H9 (cell line): ENCODE results near the gene C16orf78. TPM values are rescaled to one million over a fixed set of nuclear protein-coding genes. Genes with fewer than 3 reads are reported as not detected.

Experiments used
- DNase-seq: peaks from one replicate; pipeline ENCODE4 v3.0.0-alpha.2; 2017
- H2AFZ ChIP-seq: one replicate; pipeline ENCODE4 v1.6.1; 2013; ENCODE audit warnings: mild to moderate bottlenecking, low read length, control low read depth, moderate library complexity
- H2AK5ac ChIP-seq: 2 replicates; pipeline ENCODE4 v1.6.1; 2013; ENCODE audit warnings: low read length, control low read depth, mixed read lengths; ENCODE audit not compliant: insufficient read length
- H2BK120ac ChIP-seq: one replicate; pipeline ENCODE4 v1.6.1; 2013; ENCODE audit warnings: low read depth, mild to moderate bottlenecking, low read length, control low read depth, inconsistent platforms; ENCODE audit not compliant: poor library complexity, severe bottlenecking
- H2BK12ac ChIP-seq: 2 replicates; pipeline ENCODE4 v1.6.1; 2013; ENCODE audit warnings: low read length, control low read depth, mixed read lengths, low read depth; ENCODE audit not compliant: insufficient read length
- H2BK15ac ChIP-seq: 2 replicates; pipeline ENCODE4 v1.6.1; 2013; ENCODE audit warnings: low read depth, low read length, control low read depth
- H2BK20ac ChIP-seq: one replicate; pipeline ENCODE4 v1.6.1; 2013; ENCODE audit warnings: low read depth, mild to moderate bottlenecking, low read length, control low read depth, inconsistent platforms; ENCODE audit not compliant: poor library complexity, severe bottlenecking
- H2BK5ac ChIP-seq: 2 replicates; pipeline ENCODE4 v1.6.1; 2013; ENCODE audit warnings: low read length, control low read depth, mixed read lengths; ENCODE audit not compliant: insufficient read length
- H3K14ac ChIP-seq: 2 replicates; pipeline ENCODE4 v1.6.1; 2013; ENCODE audit warnings: low read length, control low read depth; ENCODE audit not compliant: insufficient read depth
- H3K18ac ChIP-seq: 2 replicates; pipeline ENCODE4 v1.6.1; 2013; ENCODE audit warnings: low read depth, mild to moderate bottlenecking, mixed read lengths, low read length, control low read depth; ENCODE audit not compliant: insufficient read length
- H3K23ac ChIP-seq: 2 replicates; pipeline ENCODE4 v1.6.1; 2013; ENCODE audit warnings: low read length, control low read depth, mixed read lengths, low read depth; ENCODE audit not compliant: insufficient read length
- H3K23me2 ChIP-seq: 2 replicates; pipeline ENCODE4 v1.6.1; 2013; ENCODE audit warnings: low read depth, mild to moderate bottlenecking, mixed read lengths, low read length, control low read depth; ENCODE audit not compliant: insufficient read length, poor library complexity, severe bottlenecking
- H3K27ac ChIP-seq: 2 replicates; pipeline ENCODE4 v1.5.1; 2013; ENCODE audit warnings: low read length, control low read depth, mixed read lengths, low read depth; ENCODE audit not compliant: insufficient read length
- H3K27me3 ChIP-seq: 2 replicates; pipeline ENCODE4 v1.6.1; 2013; ENCODE audit warnings: low read length, control low read depth, inconsistent platforms; ENCODE audit not compliant: insufficient read depth
- H3K4ac ChIP-seq: 2 replicates; pipeline ENCODE4 v1.6.1; 2013; ENCODE audit warnings: low read depth, mild to moderate bottlenecking, control low read depth, inconsistent platforms, low read length, moderate library complexity
- H3K4me1 ChIP-seq: 2 replicates; pipeline ENCODE4 v1.6.1; 2013; ENCODE audit warnings: low read length, control low read depth, inconsistent platforms; ENCODE audit not compliant: insufficient read depth
- H3K4me2 ChIP-seq: 2 replicates; pipeline ENCODE4 v1.6.1; 2013; ENCODE audit warnings: low read length, control low read depth, mixed read lengths; ENCODE audit not compliant: insufficient read length, insufficient read depth
- H3K56ac ChIP-seq: 2 replicates; pipeline ENCODE4 v1.6.1; 2013; ENCODE audit warnings: low read depth, mild to moderate bottlenecking, mixed read lengths, low read length, control low read depth; ENCODE audit not compliant: insufficient read length
- H3K79me1 ChIP-seq: 2 replicates; pipeline ENCODE4 v1.6.1; 2013; ENCODE audit warnings: low read depth, mild to moderate bottlenecking, moderate library complexity, low read length, control low read depth, inconsistent platforms; ENCODE audit not compliant: insufficient read depth, poor library complexity, severe bottlenecking
- H3K79me2 ChIP-seq: 2 replicates; pipeline ENCODE4 v1.6.1; 2013; ENCODE audit warnings: low read length, control low read depth, inconsistent platforms; ENCODE audit not compliant: insufficient read depth
- H3K9ac ChIP-seq: 2 replicates; pipeline ENCODE4 v1.6.1; 2013; ENCODE audit warnings: low read length, control low read depth, mixed read lengths; ENCODE audit not compliant: insufficient read length; ENCODE audit errors: extremely low read depth
- H3K9me3 ChIP-seq: one replicate; pipeline ENCODE4 v1.6.1; 2013; ENCODE audit warnings: low read depth, low read length, inconsistent platforms; ENCODE audit not compliant: control insufficient read depth
- H3T11ph ChIP-seq: one replicate; pipeline ENCODE4 v1.6.1; 2013; ENCODE audit warnings: mild to moderate bottlenecking, low read length, control low read depth, inconsistent platforms
- H4K20me1 ChIP-seq: one replicate; pipeline ENCODE4 v1.6.1; 2013; ENCODE audit not compliant: control insufficient read depth, insufficient read length, insufficient read depth
- H4K5ac ChIP-seq: 2 replicates; pipeline ENCODE4 v1.6.1; 2013; ENCODE audit warnings: low read depth, mild to moderate bottlenecking, mixed read lengths, low read length, control low read depth; ENCODE audit not compliant: insufficient read length
- H4K8ac ChIP-seq: replicated peaks from 2 replicates; pipeline ENCODE4 v1.6.1; 2013; ENCODE audit warnings: low read length, control low read depth, mixed read lengths, low read depth; ENCODE audit not compliant: insufficient read length
- H4K91ac ChIP-seq: 2 replicates; pipeline ENCODE4 v1.6.1; 2013; ENCODE audit warnings: low read depth, mild to moderate bottlenecking, moderate library complexity, mixed read lengths, low read length, control low read depth; ENCODE audit not compliant: insufficient read length
- H3K27ac Mint-ChIP-seq, 3 experiments: 2 replicates in 2 of 3; 3 replicates in 1 of 3; pipeline ENCODE4 v1.8.0; 2020 to 2021; ENCODE audit warnings: mixed read lengths in 3 of 3, mild to moderate bottlenecking in 1 of 3, moderate library complexity in 1 of 3
- H3K27me3 Mint-ChIP-seq: 2 replicates; pipeline ENCODE4 v1.8.0; 2021; ENCODE audit warnings: low read depth, mild to moderate bottlenecking, moderate library complexity, mixed read lengths
- H3K36me3 Mint-ChIP-seq, 3 experiments: 2 replicates in 2 of 3; 3 replicates in 1 of 3; pipeline ENCODE4 v1.8.0; 2020 to 2021; ENCODE audit warnings: low read depth in 3 of 3, mixed read lengths in 3 of 3; ENCODE audit not compliant: insufficient read depth in 1 of 3
- H3K4me1 Mint-ChIP-seq, 2 experiments: 2 replicates each; pipeline ENCODE4 v1.8.0; 2020; ENCODE audit warnings: mixed read lengths in 2 of 2
- H3K4me3 Mint-ChIP-seq, 2 experiments: 2 replicates in 1 of 2; 3 replicates in 1 of 2; pipeline ENCODE4 v1.8.0; 2020 to 2021; ENCODE audit warnings: mild to moderate bottlenecking in 2 of 2, mixed read lengths in 2 of 2, moderate library complexity in 1 of 2
- H3K9me3 Mint-ChIP-seq, 2 experiments: 2 replicates in 1 of 2; 3 replicates in 1 of 2; pipeline ENCODE4 v1.8.0; 2020; ENCODE audit warnings: mild to moderate bottlenecking in 2 of 2, mixed read lengths in 2 of 2, moderate library complexity in 1 of 2
- CTCF ChIP-seq: fragments of 200-600 bp; sonication (generic); conservative IDR thresholded peaks from 3 replicates; pipeline ENCODE4 v1.8.0; 2021; ENCODE audit warnings: antibody characterized with exemption, mild to moderate bottlenecking
- WGBS: extraction: QIAGEN DNeasy Blood & Tissue Kit; methylation state at CpG from one replicate; pipeline ENCODE4 v1.1.7; 2013; ENCODE audit warnings: missing lambda C conversion rate, low lambda C conversion rate, mixed read lengths; ENCODE audit not compliant: insufficient read length; ENCODE audit errors: extremely low coverage; 5-methylcytosine and 5-hydroxymethylcytosine counted together
- total RNA-seq: library from RNA; stranded (reverse); gene quantifications from 2 replicates; pipeline ENCODE4 v1.2.1, GENCODE V29; 2021

The C16orf78 gene
- total RNA-seq, 1 experiment from 2014 or later: not detected

- H3K4me1 Mint-ChIP-seq: peaks cover 28 to 35% of the 10 kb centered on the region in 2 experiments
- peaks cover 8% of the 10 kb centered on the region for H3K27me3 Mint-ChIP-seq
- no peak overlapping the region for H4K8ac ChIP-seq
- 0 out of 2 replicates have a peak, but pooled peaks cover 4% of the 10 kb centered on the region for H3K4me1 ChIP-seq
- no peak overlapping the region for H3K4ac ChIP-seq
- no peaks in the 10 kb centered on the region for H3K9me3 ChIP-seq
- no peak overlapping the region for H4K5ac ChIP-seq
- H3T11ph ChIP-seq: no peak overlapping the region
- no peak overlapping the region for H2BK120ac ChIP-seq
- no peaks in the 10 kb centered on the region for H3K79me1 ChIP-seq
- no peak overlapping the region for H3K4me3 Mint-ChIP-seq
- H2BK15ac ChIP-seq: no peak overlapping the region
- H4K20me1 ChIP-seq: no peaks in the 10 kb centered on the region
- H3K23me2 ChIP-seq: no peaks in the 10 kb centered on the region
- no peaks in the 10 kb centered on the region for H3K79me2 ChIP-seq
- no peak overlapping the region for H3K23ac ChIP-seq
- TF ChIP-seq CTCF: no peak
- no CpG with 5 or more reads among the region's 3 CpGs for whole genome bisulfite sequencing
- H2AK5ac ChIP-seq: no peak overlapping the region
- H3K27ac ChIP-seq: no peak overlapping the region
- DNase-seq: no peak
- no peak overlapping the region for H4K91ac ChIP-seq
- H3K9ac ChIP-seq: no peak overlapping the region
- no peak overlapping the region for H2BK5ac ChIP-seq
- no peak overlapping the region for H3K56ac ChIP-seq
- no peaks in the 10 kb centered on the region; a peak in 1 of 5 replicates for H3K9me3 Mint-ChIP-seq
- no peaks in the 10 kb centered on the region for H3K36me3 Mint-ChIP-seq
- no peak overlapping the region for H3K27ac Mint-ChIP-seq
- H2AFZ ChIP-seq: no peak overlapping the region
- no peak overlapping the region for H3K18ac ChIP-seq
- no peaks in the 10 kb centered on the region for H3K27me3 ChIP-seq
- H3K14ac ChIP-seq: no peak overlapping the region
- H2BK12ac ChIP-seq: no peak overlapping the region
- H3K4me2 ChIP-seq: no peak overlapping the region
- H2BK20ac ChIP-seq: no peak overlapping the region
These were observed 37.0 kb upstream of the C16orf78 start for GRCh38 chr16:49336581-49336980.
